IMR-90 (cell line): ENCODE measurements around the gene POMGNT2. TPM values are rescaled to one million over a fixed set of nuclear protein-coding genes. Genes with fewer than 3 reads are reported as not detected.
A peak's percentile ranks its signal among the peaks of the same experiment; 100 is the strongest.

Experiments used
- ATAC-seq: fragments of 200-7000 bp; cut with Tn5 transposase; 2 replicates; pipeline ENCODE4 v1.9.1; 2020; ENCODE audit warnings: low read depth, mild to moderate bottlenecking, moderate library complexity
- BruUV-seq: library from RNA; stranded (reverse); fragments of 400-500 nt; replicated peaks from 2 replicates; lab custom pipeline; 2021; lab: Mats Ljungman, UMichigan
- CTCF ChIA-PET: fragments of 300-600 bp; formaldehyde crosslinking; extraction: SDS; loops from one replicate; lab custom pipeline; 2021; ENCODE audit warnings: antibody characterized with exemption; lab: Yijun Ruan, JAX
- POLR2A ChIA-PET: fragments of 300-600 bp; sonication (Branson Sonifier 250); formaldehyde crosslinking; loops from one replicate; lab custom pipeline; 2022; ENCODE audit warnings: antibody characterized with exemption; ENCODE audit not compliant: unreplicated experiment; lab: Charles Lee
- DNase-seq: peaks from one replicate; pipeline ENCODE4 v3.0.0; 2013
- H2AFZ ChIP-seq: replicated peaks from 2 replicates; pipeline ENCODE3; 2013; ENCODE audit warnings: low read length, mild to moderate bottlenecking; ENCODE audit not compliant: poor library complexity
- H2AK5ac ChIP-seq: 2 replicates; pipeline ENCODE4 v1.6.1; 2013; ENCODE audit warnings: low read depth, low read length, inconsistent platforms
- H2AK9ac ChIP-seq: replicated peaks from 2 replicates; pipeline ENCODE3; 2013; ENCODE audit warnings: mild to moderate bottlenecking, low read depth, low read length, moderate library complexity; ENCODE audit not compliant: poor library complexity
- H2BK120ac ChIP-seq: 2 replicates; pipeline ENCODE4 v1.6.1; 2013; ENCODE audit warnings: low read depth, low read length, inconsistent platforms
- H2BK15ac ChIP-seq: 3 replicates; pipeline ENCODE4 v1.6.1; 2013; ENCODE audit warnings: low read depth, low read length, inconsistent platforms
- H2BK20ac ChIP-seq: 2 replicates; pipeline ENCODE4 v1.6.1; 2013; ENCODE audit warnings: low read depth, mild to moderate bottlenecking, inconsistent platforms, low read length, moderate library complexity
- H2BK5ac ChIP-seq: 2 replicates; pipeline ENCODE4 v1.6.1; 2013; ENCODE audit warnings: mild to moderate bottlenecking, low read depth, low read length, inconsistent platforms; ENCODE audit not compliant: poor library complexity, severe bottlenecking
- H3K14ac ChIP-seq: replicated peaks from 2 replicates; pipeline ENCODE4 v1.6.1; 2013; ENCODE audit warnings: low read depth, low read length, inconsistent platforms
- H3K18ac ChIP-seq: 2 replicates; pipeline ENCODE4 v1.6.1; 2013; ENCODE audit warnings: low read depth, low read length, control low read depth
- H3K23ac ChIP-seq: 2 replicates; pipeline ENCODE4 v1.6.1; 2013; ENCODE audit warnings: low read depth, low read length, inconsistent platforms
- H3K27ac ChIP-seq: 2 replicates; pipeline ENCODE4 v1.5.1; 2013; ENCODE audit warnings: mild to moderate bottlenecking, control low read depth, low read length; ENCODE audit not compliant: insufficient read depth
- H3K27me3 ChIP-seq: 2 replicates; pipeline ENCODE4 v1.6.1; 2013; ENCODE audit warnings: low read length; ENCODE audit not compliant: control insufficient read depth, insufficient read depth
- H3K36me3 ChIP-seq: 2 replicates; pipeline ENCODE4 v1.6.1; 2013; ENCODE audit warnings: low read length, mixed read lengths; ENCODE audit not compliant: control insufficient read depth, insufficient read depth
- H3K4ac ChIP-seq: 2 replicates; pipeline ENCODE4 v1.6.1; 2013; ENCODE audit warnings: low read depth, low read length, inconsistent platforms
- H3K4me1 ChIP-seq: 2 replicates; pipeline ENCODE4 v1.6.1; 2013; ENCODE audit warnings: low read length, mixed read lengths; ENCODE audit not compliant: control insufficient read depth, insufficient read depth
- H3K4me2 ChIP-seq: 2 replicates; pipeline ENCODE4 v1.6.1; 2013; ENCODE audit warnings: low read depth, mild to moderate bottlenecking, control low read depth, low read length, moderate library complexity
- H3K4me3 ChIP-seq: 2 replicates; pipeline ENCODE4 v1.5.1; 2013; ENCODE audit warnings: low read depth, mild to moderate bottlenecking, control low read depth, low read length, moderate library complexity; ENCODE audit not compliant: insufficient read depth
- H3K56ac ChIP-seq: 2 replicates; pipeline ENCODE4 v1.6.1; 2013; ENCODE audit warnings: low read length, inconsistent platforms; ENCODE audit not compliant: insufficient read depth; ENCODE audit errors: extremely low read depth
- H3K79me1 ChIP-seq, 2 experiments: 2 replicates each; pipeline ENCODE4 v1.6.1; 2013; ENCODE audit warnings: low read length in 2 of 2, inconsistent platforms in 1 of 2, low read depth in 1 of 2
- H3K9ac ChIP-seq: 2 replicates; pipeline ENCODE4 v1.6.1; 2013; ENCODE audit warnings: low read depth, low read length, control low read depth
- H3K9me1 ChIP-seq: 2 replicates; pipeline ENCODE4 v1.6.1; 2013; ENCODE audit warnings: low read length, inconsistent platforms; ENCODE audit not compliant: insufficient read depth
- H3K9me3 ChIP-seq: 2 replicates; pipeline ENCODE4 v1.6.1; 2013; ENCODE audit warnings: low read length; ENCODE audit not compliant: control insufficient read depth, insufficient read depth
- H4K20me1 ChIP-seq: 2 replicates; pipeline ENCODE4 v1.6.1; 2013; ENCODE audit warnings: low read length, inconsistent platforms; ENCODE audit not compliant: insufficient read depth
- H4K5ac ChIP-seq: 2 replicates; pipeline ENCODE4 v1.6.1; 2013; ENCODE audit warnings: mild to moderate bottlenecking, low read depth, low read length, control low read depth
- H4K8ac ChIP-seq, 2 experiments: 2 replicates each; pipeline ENCODE4 v1.6.1; 2013; ENCODE audit warnings: low read depth in 2 of 2, low read length in 2 of 2, control low read depth in 1 of 2, inconsistent platforms in 1 of 2
- H4K91ac ChIP-seq: 2 replicates; pipeline ENCODE4 v1.6.1; 2013; ENCODE audit warnings: low read depth, low read length, inconsistent platforms; ENCODE audit not compliant: insufficient read depth
- CEBPB ChIP-seq: IDR thresholded peaks from 2 replicates; pipeline ENCODE4 v1.6.1; 2012; ENCODE audit warnings: low read depth, low read length, improper control_type of control experiment
- CHD1 ChIP-seq: IDR thresholded peaks from 2 replicates; pipeline ENCODE4 v1.6.1; 2012; ENCODE audit warnings: low read depth, low read length, improper control_type of control experiment
- MAZ ChIP-seq: IDR thresholded peaks from 2 replicates; pipeline ENCODE4 v1.6.1; 2012; ENCODE audit warnings: low read depth, mild to moderate bottlenecking, low read length, improper control_type of control experiment, moderate library complexity, borderline replicate concordance
- MXI1 ChIP-seq: IDR thresholded peaks from 2 replicates; pipeline ENCODE4 v1.6.1; 2012; ENCODE audit warnings: low read depth, mild to moderate bottlenecking, low read length, moderate library complexity, borderline replicate concordance
- NFE2L2 ChIP-seq: fragments of 150-350 bp; IDR thresholded peaks from 2 replicates; pipeline ENCODE4 v1.6.1; 2016; ENCODE audit warnings: low read depth, mild to moderate bottlenecking, low read length
- RFX5 ChIP-seq: IDR thresholded peaks from 2 replicates; pipeline ENCODE4 v1.8.0; 2012; ENCODE audit warnings: low read depth, mild to moderate bottlenecking, low read length, moderate library complexity
- WGBS, 2 experiments: methylation state at CpG; one replicate each; pipeline versions ENCODE4 v1.1.5 to v1.1.7; 2013; ENCODE audit warnings: missing lambda C conversion rate in 2 of 2; ENCODE audit not compliant: insufficient read length in 1 of 2; ENCODE audit errors: extremely low coverage in 2 of 2; 5-methylcytosine and 5-hydroxymethylcytosine counted together
- dilution Hi-C: fragments of 300-500 bp; cut with HindIII; formaldehyde crosslinking; loops from one replicate; pipeline ENCODE4 v1.14.3; 2018; ENCODE audit warnings: low sequenced_read_pairs; ENCODE audit not compliant: unreplicated experiment
- in situ Hi-C: fragments of 300-500 bp; cut with MboI; formaldehyde crosslinking; loops from 3 replicates; pipeline ENCODE4 v1.14.3; 2019; ENCODE audit warnings: low sequenced_read_pairs, inconsistent platforms, mixed read lengths
- intact Hi-C: fragments of 100-400 bp; cut with micrococcal nuclease; formaldehyde crosslinking; loops from 2 replicates; pipeline ENCODE4 v1.10.0; 2022
- polyA plus RNA-seq, 3 experiments: library from polyadenylated mRNA; depleted of rRNA; stranded (reverse); fragments of >200 nt; gene quantifications; 2 replicates each; pipeline ENCODE4 v1.2.3, GENCODE V29; 2012; ENCODE audit warnings: low replicate concordance in 1 of 3
- total RNA-seq: library from RNA; depleted of rRNA; stranded (reverse); fragments of >200 nt; gene quantifications from 2 replicates; pipeline ENCODE4 v1.2.3, GENCODE V29; 2012

The POMGNT2 gene
- total and polyA plus RNA-seq, 2 of the 4 experiments (the other 2 are of a cell fraction): 7.5 to 16.2 TPM

- no peak overlapping the region for H2BK15ac ChIP-seq
- H3K14ac ChIP-seq: no peak overlapping the region
- dilution Hi-C loops (no loop called here), in situ Hi-C loops (no loop called here), intact Hi-C loops (no loop called here)
- H3K4me2 ChIP-seq: no peak overlapping the region
- no peaks in the 10 kb centered on the region for H3K79me1 ChIP-seq
- TF ChIP-seq CEBPB (peak; percentile 38; the same call in 1 of the 2 replicates), MXI1 (no peak), MAZ (no peak), NFE2L2 (no peak), CHD1 (no peak), RFX5 (no peak)
- no peak overlapping the region for H4K91ac ChIP-seq
- no peak overlapping the region for H3K56ac ChIP-seq
- H4K5ac ChIP-seq: no peak overlapping the region
- H3K4me1 ChIP-seq: no peaks in the 10 kb centered on the region
- H3K9me1 ChIP-seq: no peaks in the 10 kb centered on the region
- CTCF ChIA-PET: no interaction called here
- H4K20me1 ChIP-seq: no peaks in the 10 kb centered on the region
- H3K4me3 ChIP-seq: no peak overlapping the region
- no peak overlapping the region for H3K4ac ChIP-seq
- H2AK5ac ChIP-seq: no peak overlapping the region
- no peak overlapping the region for H2AFZ ChIP-seq
- no peak overlapping the region for H2BK20ac ChIP-seq
- no peak overlapping the region for H2BK120ac ChIP-seq
- H2BK5ac ChIP-seq: no peak overlapping the region
- no peak overlapping the region for H4K8ac ChIP-seq
- H3K27ac ChIP-seq: no peak overlapping the region
- H3K27me3 ChIP-seq: peaks cover 6% of the 10 kb centered on the region
- DNase-seq: no peak
- H3K9ac ChIP-seq: no peak overlapping the region
- BruUV-seq: no TSS peak
- POLR2A ChIA-PET: no interaction called here
- 27% methylated on average over 3 of the region's 9 CpGs; no CpG with 5 or more reads in 1 of the 2 experiments for WGBS, 2 experiments
- H3K36me3 ChIP-seq: no peaks in the 10 kb centered on the region
- H3K18ac ChIP-seq: no peak overlapping the region
- H3K23ac ChIP-seq: no peak overlapping the region
- no peak for ATAC-seq
- H3K9me3 ChIP-seq: no peaks in the 10 kb centered on the region
- no peak overlapping the region for H2AK9ac ChIP-seq
Observed at GRCh38 chr3:43036621-43037423, 69.1 kb downstream of the POMGNT2 start.
